ENCODE results near the gene LHFPL3. TPM values are rescaled to one million over a fixed set of nuclear protein-coding genes. Genes with fewer than 3 reads are reported as not detected.

LHFPL3 gene
- total RNA-seq, 1 experiment from 2014 or later, result not detected

GRCh38 chr7:104541897-104542296, 213.5 kb downstream of the LHFPL3 start:
- Histone ChIP-seq H3K23ac (ENCODE audit: insufficient read length, low read depth, low read length) (no peak overlapping the region), H3K18ac (ENCODE audit: insufficient read length, low read depth, low read length) (no peak overlapping the region), H2BK5ac (ENCODE audit: insufficient read length, low read length) (no peak overlapping the region), H3K79me2 (ENCODE audit: insufficient read depth, low read length) (no peaks in the 10 kb centered on the region), H2BK120ac (ENCODE audit: low read depth, low read length, poor library complexity, severe bottlenecking) (no peak overlapping the region), H2AFZ (ENCODE audit: low read length) (no peak overlapping the region), H2BK12ac (ENCODE audit: insufficient read length, low read depth, low read length) (no peak overlapping the region), H3K14ac (ENCODE audit: insufficient read depth, low read length) (no peak overlapping the region), H4K5ac (ENCODE audit: insufficient read length, low read depth, low read length) (no peak overlapping the region), H3K56ac (ENCODE audit: insufficient read length, low read depth, low read length) (no peak overlapping the region), H4K20me1 (ENCODE audit: control insufficient read depth, insufficient read depth, insufficient read length) (no peaks in the 10 kb centered on the region), H4K91ac (ENCODE audit: insufficient read length, low read depth, low read length) (no peak overlapping the region), H4K8ac (replicated peaks; ENCODE audit: insufficient read length, low read depth, low read length) (no peak overlapping the region), H3K23me2 (ENCODE audit: insufficient read length, low read depth, low read length, poor library complexity, severe bottlenecking) (no peaks in the 10 kb centered on the region), H3K4me1 (ENCODE audit: insufficient read depth, low read length) (no peaks in the 10 kb centered on the region), H2AK5ac (ENCODE audit: insufficient read length, low read length) (no peak overlapping the region), H3K4ac (ENCODE audit: low read depth, low read length) (no peak overlapping the region), H3K9me3 (ENCODE audit: control insufficient read depth, low read depth, low read length) (no peaks in the 10 kb centered on the region), H3K9ac (ENCODE audit: extremely low read depth, insufficient read length, low read length) (no peak overlapping the region), H3K27me3 (ENCODE audit: insufficient read depth, low read length) (no peaks in the 10 kb centered on the region), H3K4me2 (ENCODE audit: insufficient read depth, insufficient read length, low read length) (no peak overlapping the region), H3K79me1 (ENCODE audit: insufficient read depth, low read depth, low read length, poor library complexity, severe bottlenecking) (no peaks in the 10 kb centered on the region), H2BK15ac (ENCODE audit: low read depth, low read length) (no peak overlapping the region), H3K27ac (ENCODE audit: insufficient read length, low read depth, low read length) (no peak overlapping the region), H2BK20ac (ENCODE audit: low read depth, low read length, poor library complexity, severe bottlenecking) (no peak overlapping the region), H3T11ph (ENCODE audit: low read length) (no peak overlapping the region)
- Mint-ChIP-seq H3K27ac (no peak overlapping the region), H3K4me1 (no peaks in the 10 kb centered on the region), H3K9me3 (peaks cover 0 to 9% of the 10 kb centered on the region in 2 experiments; a peak in 1 of 5 replicates), H3K4me3 (no peak overlapping the region), H3K36me3 (ENCODE audit: insufficient read depth in 1 of 3, low read depth in 3 of 3) (peaks cover 0 to 12% (median 0%) of the 10 kb centered on the region in 3 experiments; a peak in 1 of 7 replicates), H3K27me3 (ENCODE audit: low read depth) (peaks cover 1% of the 10 kb centered on the region; the same call in 1 of the 2 replicates)
- DNase-seq, result no peak
- WGBS (ENCODE audit: extremely low coverage, insufficient read length, low lambda C conversion rate), result no CpG with 5 or more reads among the region's 4 CpGs
- no peak for TF ChIP-seq CTCF (conservative IDR thresholded peaks at IDR 0.05)
